BLaER1 (cell line): ENCODE data around the gene WASF2.
A peak's percentile ranks its signal among the peaks of the same experiment; 100 is the strongest.

Source experiments
- H3K27ac ChIP-seq: shearing (Covaris generic); formaldehyde crosslinking; 2 replicates; pipeline ENCODE4 v1.8.1; 2022
- H3K27me3 ChIP-seq: shearing (Covaris generic); formaldehyde crosslinking; 2 replicates; pipeline ENCODE4 v1.8.1; 2022
- H3K36me3 ChIP-seq: shearing (Covaris generic); formaldehyde crosslinking; 2 replicates; pipeline ENCODE4 v1.8.1; 2022
- H3K4me1 ChIP-seq: shearing (Covaris generic); formaldehyde crosslinking; 2 replicates; pipeline ENCODE4 v1.8.1; 2022
- H3K4me2 ChIP-seq: shearing (Covaris generic); formaldehyde crosslinking; 2 replicates; pipeline ENCODE4 v1.8.1; 2022
- H3K4me3 ChIP-seq: shearing (Covaris generic); formaldehyde crosslinking; 2 replicates; pipeline ENCODE4 v1.8.1; 2022
- H3K9ac ChIP-seq: shearing (Covaris generic); formaldehyde crosslinking; 2 replicates; pipeline ENCODE4 v1.8.1; 2022
- H3K9me3 ChIP-seq: shearing (Covaris generic); formaldehyde crosslinking; 2 replicates; pipeline ENCODE4 v1.8.1; 2022
- H4K20me1 ChIP-seq: shearing (Covaris generic); formaldehyde crosslinking; 2 replicates; pipeline ENCODE4 v1.8.1; 2022
- Cebpa-rat ChIP-seq: shearing (Covaris generic); IDR thresholded peaks from 2 replicates; pipeline ENCODE4 v1.8.1; 2022

The WASF2 gene

GRCh38 chr1:27400082-27400962 lies 89.6 kb downstream of the WASF2 start:
- Histone ChIP-seq H3K27ac (no peak overlapping the region), H3K4me3 (no peak overlapping the region), H3K9ac (no peak overlapping the region), H4K20me1 (no peaks in the 10 kb centered on the region), H3K4me1 (peaks cover 90% of the 10 kb centered on the region), H3K36me3 (no peaks in the 10 kb centered on the region), H3K27me3 (no peaks in the 10 kb centered on the region), H3K9me3 (no peaks in the 10 kb centered on the region), H3K4me2 (no peak overlapping the region)
- no peak for TF ChIP-seq Cebpa-rat

- H3K9me3 ChIP-seq, result no peaks in the 10 kb centered on the region
- no peaks in the 10 kb centered on the region for H3K27me3 ChIP-seq
- H3K9ac ChIP-seq, result peak overlapping the region; percentile 30; the same call in 1 of the 2 replicates
- H3K4me3 ChIP-seq, result no peak overlapping the region
- no peak overlapping the region for H3K4me2 ChIP-seq
- peak overlapping the region; percentile 50 for H3K27ac ChIP-seq
- TF ChIP-seq Cebpa-rat, result no peak
- no peaks in the 10 kb centered on the region for H4K20me1 ChIP-seq
- H3K36me3 ChIP-seq, result no peaks in the 10 kb centered on the region
- peaks cover 86% of the 10 kb centered on the region for H3K4me1 ChIP-seq
These were observed 90.5 kb downstream of the WASF2 start for GRCh38 chr1:27399251-27400025.

DNA sequence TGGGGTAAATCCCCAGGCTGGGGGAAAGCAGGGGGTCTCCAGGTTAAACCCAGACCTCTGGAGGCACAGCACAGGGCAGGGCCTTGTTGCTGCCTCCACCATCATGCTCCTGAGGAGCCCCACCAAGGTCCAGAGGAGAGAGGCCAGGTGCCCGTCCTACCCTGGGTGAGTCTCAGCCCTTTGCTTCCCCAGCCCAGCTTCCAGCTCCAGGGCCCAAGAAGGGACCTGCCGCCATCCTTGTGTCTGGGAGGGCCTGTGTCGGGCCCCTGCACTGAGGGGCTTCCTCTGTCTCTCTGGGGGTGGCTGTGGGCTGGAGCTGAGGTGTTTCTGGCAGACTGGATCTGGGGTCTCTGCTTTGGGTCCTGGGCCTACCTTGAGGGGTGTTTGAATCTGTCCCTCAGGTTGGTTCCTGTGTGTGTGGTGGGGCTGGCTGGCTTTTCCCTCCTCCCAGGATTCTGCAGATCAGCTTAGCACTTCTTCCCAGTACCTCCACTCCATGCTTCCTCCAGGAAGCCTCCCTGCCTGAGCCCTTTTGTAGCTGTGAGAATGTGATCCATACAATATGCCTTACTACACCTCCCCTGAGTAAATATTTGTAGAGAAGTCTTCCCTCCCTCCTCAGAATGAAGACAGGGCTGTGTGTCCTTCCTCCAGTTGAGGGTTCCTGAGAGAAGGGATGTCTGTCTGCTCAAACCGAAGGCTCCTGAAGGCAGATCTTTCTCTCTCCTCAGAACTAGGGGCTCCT lies 91.4 kb downstream of the WASF2 start:
- peaks cover 78% of the 10 kb centered on the region for H3K4me1 ChIP-seq
- H3K36me3 ChIP-seq, result no peaks in the 10 kb centered on the region
- peak overlapping the region; percentile 50 for H3K27ac ChIP-seq
- no peak overlapping the region for H3K4me2 ChIP-seq
- H3K9me3 ChIP-seq, result no peaks in the 10 kb centered on the region
- peak overlapping the region; percentile 30; the same call in 1 of the 2 replicates for H3K9ac ChIP-seq
- H3K4me3 ChIP-seq, result no peak overlapping the region
- H4K20me1 ChIP-seq, result no peaks in the 10 kb centered on the region
- TF ChIP-seq Cebpa-rat, result no peak
- no peaks in the 10 kb centered on the region for H3K27me3 ChIP-seq

DNA sequence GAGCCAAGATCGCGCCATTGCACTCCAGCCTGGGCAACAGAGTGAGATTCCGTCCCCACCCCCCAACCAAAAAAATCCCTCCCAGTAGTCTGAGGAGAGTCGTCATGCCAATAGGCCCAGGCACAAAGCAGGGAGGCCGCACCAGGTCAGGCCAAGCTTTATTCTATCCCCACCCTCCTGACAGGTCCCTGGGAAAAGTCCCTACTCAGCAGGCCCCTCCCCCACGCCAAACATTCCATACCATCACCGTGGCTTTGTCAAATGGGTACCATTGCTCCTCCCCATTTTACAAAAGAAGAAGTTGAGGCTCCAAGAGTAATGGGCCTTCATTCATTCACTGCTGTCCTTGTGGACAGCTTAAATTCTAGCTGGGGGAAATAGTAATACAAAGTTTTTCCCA lies 92.2 kb downstream of the WASF2 start:
- Histone ChIP-seq H3K4me2 (no peak overlapping the region), H3K36me3 (no peaks in the 10 kb centered on the region), H3K9ac (no peak overlapping the region)

DNA sequence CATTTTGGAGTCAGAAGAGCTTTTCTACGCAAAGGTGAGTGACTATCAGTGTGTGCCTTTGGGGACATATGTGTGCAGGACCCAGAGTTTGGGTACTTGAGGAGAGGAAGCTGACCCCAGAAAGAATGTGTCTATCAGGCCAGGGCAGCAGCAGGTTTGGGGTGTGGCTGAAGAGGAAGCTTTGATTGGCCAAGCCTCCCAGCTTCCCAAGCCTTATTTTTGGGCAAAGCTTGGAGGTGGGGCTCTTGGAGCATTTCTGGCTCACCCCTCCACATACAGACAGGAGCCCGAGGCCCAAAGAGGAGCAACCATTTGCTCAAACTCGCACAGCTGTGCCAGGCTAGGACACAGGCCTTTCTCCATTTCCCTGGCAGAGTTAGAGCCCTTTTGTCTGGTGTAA lies 92.9 kb downstream of the WASF2 start:
- peaks cover 78% of the 10 kb centered on the region for H3K4me1 ChIP-seq
- no peak overlapping the region for H3K4me2 ChIP-seq

More for the DNA sequence above, 92.2 kb downstream of the WASF2 start:
- H3K4me3 ChIP-seq, result no peak overlapping the region
- TF ChIP-seq Cebpa-rat, result no peak
- no peaks in the 10 kb centered on the region for H3K27me3 ChIP-seq
- no peaks in the 10 kb centered on the region for H4K20me1 ChIP-seq
- no peak overlapping the region for H3K27ac ChIP-seq
- H3K4me1 ChIP-seq, result peaks cover 78% of the 10 kb centered on the region
- H3K9me3 ChIP-seq, result no peaks in the 10 kb centered on the region

DNA sequence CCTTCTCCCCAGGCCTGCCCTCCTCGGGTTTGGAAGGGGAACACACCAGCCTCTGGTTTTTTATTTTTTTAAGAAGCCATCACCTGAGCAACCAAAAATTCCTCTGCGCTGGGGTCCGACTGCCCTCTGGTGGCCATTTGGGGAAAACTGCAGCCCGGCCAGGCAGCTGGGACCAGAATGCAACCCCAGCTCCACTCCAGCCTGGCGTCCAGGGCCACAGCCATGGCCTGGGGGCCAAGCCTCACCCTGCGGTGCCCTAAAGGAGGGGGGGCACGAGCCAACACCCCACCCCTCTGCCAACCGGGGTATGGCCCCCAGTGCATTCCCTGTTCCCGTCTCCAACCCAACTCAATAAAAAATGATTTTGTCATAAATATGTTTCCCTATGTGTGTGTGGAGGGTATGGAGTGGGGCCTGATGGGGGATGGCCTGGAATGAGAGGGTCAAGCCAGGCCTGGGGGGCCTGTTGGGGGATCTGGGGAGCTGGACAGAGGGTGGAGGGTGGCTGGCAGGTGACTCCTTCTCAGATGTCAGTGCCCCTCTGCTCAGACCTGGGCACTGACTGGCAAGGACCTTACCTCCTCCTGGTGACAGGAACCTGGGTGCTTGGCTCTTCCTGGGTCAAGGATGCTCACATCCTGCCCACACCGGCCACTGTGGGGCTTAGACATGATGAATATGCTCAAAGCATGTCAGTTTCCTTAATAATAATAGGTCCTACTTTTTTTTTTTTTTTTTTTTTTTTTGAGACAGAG lies 94.3 kb downstream of the WASF2 start:
- H3K4me2 ChIP-seq, result no peak overlapping the region
- no peak overlapping the region for H3K4me3 ChIP-seq
- H3K36me3 ChIP-seq, result no peaks in the 10 kb centered on the region
- peaks cover 76% of the 10 kb centered on the region for H3K4me1 ChIP-seq
- H4K20me1 ChIP-seq, result no peaks in the 10 kb centered on the region
- no peak for TF ChIP-seq Cebpa-rat
- H3K9me3 ChIP-seq, result no peaks in the 10 kb centered on the region
- no peak overlapping the region for H3K9ac ChIP-seq
- H3K27me3 ChIP-seq, result no peaks in the 10 kb centered on the region
- no peak overlapping the region for H3K27ac ChIP-seq

More for the DNA sequence above, 92.9 kb downstream of the WASF2 start:
- Histone ChIP-seq H3K9ac (no peak overlapping the region), H3K9me3 (no peaks in the 10 kb centered on the region), H3K27ac (no peak overlapping the region), H3K27me3 (no peaks in the 10 kb centered on the region), H3K4me3 (no peak overlapping the region), H4K20me1 (no peaks in the 10 kb centered on the region), H3K36me3 (no peaks in the 10 kb centered on the region)
- no peak for TF ChIP-seq Cebpa-rat

- Histone ChIP-seq H3K27me3 (no peaks in the 10 kb centered on the region), H3K4me2 (no peak overlapping the region), H3K9me3 (no peaks in the 10 kb centered on the region), H3K36me3 (no peaks in the 10 kb centered on the region), H3K4me3 (no peak overlapping the region), H4K20me1 (no peaks in the 10 kb centered on the region), H3K4me1 (peaks cover 70% of the 10 kb centered on the region), H3K27ac (no peak overlapping the region), H3K9ac (no peak overlapping the region)
- no peak for TF ChIP-seq Cebpa-rat
These were observed 95.0 kb downstream of the WASF2 start for GRCh38 chr1:27394925-27395324.

GRCh38 chr1:27394282-27394658 lies 95.7 kb downstream of the WASF2 start:
- H3K27ac ChIP-seq, result no peak overlapping the region

More at GRCh38 chr1:27394282-27394658, 95.7 kb downstream of the WASF2 start:
- H3K9me3 ChIP-seq, result no peaks in the 10 kb centered on the region
- no peak for TF ChIP-seq Cebpa-rat
- peaks cover 66% of the 10 kb centered on the region for H3K4me1 ChIP-seq
- H3K36me3 ChIP-seq, result no peaks in the 10 kb centered on the region
- no peaks in the 10 kb centered on the region for H3K27me3 ChIP-seq
- H3K4me3 ChIP-seq, result no peak overlapping the region
- H3K9ac ChIP-seq, result no peak overlapping the region
- no peaks in the 10 kb centered on the region for H4K20me1 ChIP-seq
- H3K4me2 ChIP-seq, result no peak overlapping the region
